ENCODE measurements around the gene CDC42EP1. TPM values are rescaled to one million over a fixed set of nuclear protein-coding genes. Genes with fewer than 3 reads are reported as not detected.
A peak's percentile ranks its signal among the peaks of the same experiment; 100 is the strongest.
"Not testable (repeated sequence)": the region's sequence is repeated elsewhere in the genome, so short reads cannot be mapped to it uniquely, and the experiment has no call there.

Gene CDC42EP1
- total RNA-seq, 1 donor from 2014 or later: 52.6 TPM

GRCh38 chr22:37601540-37602442, 41.5 kb downstream of the CDC42EP1 start:
- peak overlapping the region; percentile 90 for H3K27ac Mint-ChIP-seq
- no peak for TF ChIP-seq CTCF (IDR thresholded peaks at IDR 0.05; ENCODE audit: unreplicated experiment)
- peak overlapping the region; percentile 44 for H3K4me3 Mint-ChIP-seq (ENCODE audit: low read depth)
- DNase-seq (ENCODE audit: low spot score, unreplicated experiment): no peak
- H3K9me3 Mint-ChIP-seq (ENCODE audit: low read depth): no peaks in the 10 kb centered on the region
- peaks cover 17% of the 10 kb centered on the region for H3K4me1 Mint-ChIP-seq (ENCODE audit: low read depth)
- no peaks in the 10 kb centered on the region for H3K27me3 Mint-ChIP-seq
- H3K36me3 Mint-ChIP-seq (ENCODE audit: insufficient read depth): no peaks in the 10 kb centered on the region

- not testable (repeated sequence) for H3K4me3 Mint-ChIP-seq (ENCODE audit: low read depth); H3K36me3 Mint-ChIP-seq (ENCODE audit: insufficient read depth); H3K27me3 Mint-ChIP-seq; H3K27ac Mint-ChIP-seq; H3K9me3 Mint-ChIP-seq (ENCODE audit: low read depth); DNase-seq (ENCODE audit: low spot score, unreplicated experiment)
- H3K4me1 Mint-ChIP-seq (ENCODE audit: low read depth): peaks cover 19% of the 10 kb centered on the region
These were observed 42.4 kb downstream of the CDC42EP1 start for GRCh38 chr22:37602546-37603277.

- Mint-ChIP-seq H3K4me1 (ENCODE audit: low read depth) (peaks cover 23% of the 10 kb centered on the region), H3K9me3 (ENCODE audit: low read depth) (no peaks in the 10 kb centered on the region), H3K4me3 (ENCODE audit: low read depth) (no peak overlapping the region), H3K36me3 (ENCODE audit: insufficient read depth) (no peaks in the 10 kb centered on the region), H3K27me3 (no peaks in the 10 kb centered on the region), H3K27ac (no peak overlapping the region)
- DNase-seq (ENCODE audit: low spot score, unreplicated experiment): no peak
- TF ChIP-seq CTCF (IDR thresholded peaks at IDR 0.05; ENCODE audit: unreplicated experiment): no peak
These were observed 43.8 kb downstream of the CDC42EP1 start for GRCh38 chr22:37604074-37604473.

GRCh38 chr22:37604875-37605274, 44.6 kb downstream of the CDC42EP1 start:
- no peak for TF ChIP-seq CTCF (IDR thresholded peaks at IDR 0.05; ENCODE audit: unreplicated experiment)
- no peak overlapping the region for H3K4me3 Mint-ChIP-seq (ENCODE audit: low read depth)
- no peaks in the 10 kb centered on the region for H3K36me3 Mint-ChIP-seq (ENCODE audit: insufficient read depth)
- H3K27me3 Mint-ChIP-seq: no peaks in the 10 kb centered on the region
- H3K9me3 Mint-ChIP-seq (ENCODE audit: low read depth): no peaks in the 10 kb centered on the region
- no peak overlapping the region for H3K27ac Mint-ChIP-seq
- peaks cover 29% of the 10 kb centered on the region for H3K4me1 Mint-ChIP-seq (ENCODE audit: low read depth)
- no peak for DNase-seq (ENCODE audit: low spot score, unreplicated experiment)

- no peaks in the 10 kb centered on the region for H3K9me3 Mint-ChIP-seq (ENCODE audit: low read depth)
- H3K27me3 Mint-ChIP-seq: no peaks in the 10 kb centered on the region
- DNase-seq (ENCODE audit: low spot score, unreplicated experiment): peak; percentile 98
- no peaks in the 10 kb centered on the region for H3K36me3 Mint-ChIP-seq (ENCODE audit: insufficient read depth)
- peaks cover 22% of the 10 kb centered on the region for H3K4me1 Mint-ChIP-seq (ENCODE audit: low read depth)
- H3K27ac Mint-ChIP-seq: peak overlapping the region; percentile 98
- H3K4me3 Mint-ChIP-seq (ENCODE audit: low read depth): peak overlapping the region; percentile 92
- TF ChIP-seq CTCF (IDR thresholded peaks at IDR 0.05; ENCODE audit: unreplicated experiment): peak; percentile 100
These were observed 47.0 kb downstream of the CDC42EP1 start for GRCh38 chr22:37607010-37607934.

Measured in progenitor cell of endocrine pancreas (in vitro differentiated cells).